K562 treated with DMSO at 1 percent for 12 hours (cell line): ENCODE measurements around the gene PHYKPL. TPM values are rescaled to one million over a fixed set of nuclear protein-coding genes. Genes with fewer than 3 reads are reported as not detected.

Experiments used
- total RNA-seq: library from RNA; unstranded; fragments of 300-600 nt; gene quantifications from 2 replicates; pipeline ENCODE4 v1.2.3, GENCODE V29; 2022; ENCODE audit not compliant: insufficient read depth

Gene PHYKPL
- total RNA-seq = 16.2 and 28.2 TPM in 2 replicates

GRCh38 chr5:178232124-178232919 is at the start of gene PHYKPL:
Gene PHYKPL (minus strand): TSS chr5:178232802. CDS start chr5:178232550, 252 bp downstream.

DNA sequence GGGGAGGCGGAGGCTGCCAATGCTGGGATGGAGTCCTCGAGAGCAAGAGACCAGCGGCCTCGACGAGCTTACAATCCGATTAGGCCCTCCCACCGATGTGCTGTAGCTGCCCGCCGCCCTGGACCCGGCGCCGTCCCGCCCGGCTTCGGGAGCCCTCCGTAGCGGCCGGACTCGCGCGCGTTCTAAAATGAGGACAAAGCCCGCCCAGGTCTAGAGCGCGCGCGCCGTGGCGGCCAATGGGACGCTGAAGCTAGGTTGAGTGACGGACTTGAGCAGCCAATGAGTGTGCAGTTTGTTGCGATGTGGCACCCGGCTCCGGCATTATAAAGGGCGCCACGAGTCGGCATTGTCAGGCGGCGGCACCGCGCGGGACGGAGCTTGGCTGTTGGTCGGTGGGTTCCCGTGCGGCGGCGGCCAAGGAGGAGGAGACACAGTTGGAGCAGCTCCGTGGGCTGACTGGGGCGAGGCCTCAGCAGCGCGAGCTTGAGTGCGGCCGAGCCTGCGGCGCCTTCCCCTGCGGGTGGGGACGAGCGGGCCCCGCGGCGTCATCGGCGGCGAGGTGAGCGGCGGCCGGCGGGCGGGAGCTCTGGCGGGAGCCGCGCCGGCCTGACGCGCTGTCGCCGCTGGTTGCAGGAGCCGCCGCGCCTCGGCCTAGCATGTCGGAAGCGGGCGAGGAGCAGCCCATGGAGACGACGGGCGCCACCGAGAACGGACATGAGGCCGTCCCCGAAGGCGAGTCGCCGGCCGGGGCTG is 28.2 kb downstream of the PHYKPL start, which contains the start of gene HNRNPAB:
Gene HNRNPAB (plus strand): TSS at position 352 of the 753 bp plus-strand sequence. CDS start 305 bp downstream, at position 657.

DNA sequence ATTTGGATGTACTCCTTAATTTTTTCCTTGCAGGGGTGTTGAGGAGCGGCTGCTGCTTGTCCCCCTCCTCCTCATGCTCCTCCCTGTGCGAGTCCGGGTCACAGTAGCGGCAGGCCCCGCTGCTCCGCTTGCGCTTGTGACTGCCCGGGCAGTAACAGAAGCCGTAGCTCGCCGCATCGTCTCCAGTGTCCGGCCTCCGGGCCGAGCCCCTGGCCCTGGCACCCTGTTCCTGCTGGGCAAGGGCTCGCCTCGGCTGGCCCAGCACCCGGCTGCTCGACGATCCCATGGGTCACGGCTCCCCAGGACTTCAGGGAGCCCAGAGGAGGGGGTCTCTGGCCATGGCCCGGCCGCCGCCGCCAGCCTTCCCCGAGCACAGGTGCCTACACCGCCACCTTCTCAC is 45.6 kb downstream of the PHYKPL start, which contains the start of gene GMCL2:
Gene GMCL2 (minus strand): TSS at position 358 of the 400 bp plus-strand sequence. CDS start 72 bp downstream, at position 286.

Other genes with a start within 250 kb of the PHYKPL start
- not detected in 2 replicates for gene PROP1, start 236.6 kb downstream of the PHYKPL start, total RNA-seq
- 3.1 and 5.3 TPM in 2 replicates for gene N4BP3, start 119.3 kb downstream of the PHYKPL start, total RNA-seq
- gene RMND5B, start 101.8 kb downstream of the PHYKPL start, total RNA-seq = 27.8 and 58.0 TPM in 2 replicates
- 123 and 146 TPM in 2 replicates for gene NHP2, start 78.9 kb downstream of the PHYKPL start, total RNA-seq
- gene GMCL2, start 45.4 kb downstream of the PHYKPL start, total RNA-seq = not detected in 2 replicates
- gene HNRNPAB, start 28.3 kb downstream of the PHYKPL start, total RNA-seq = 131 and 163 TPM in 2 replicates